ENCODE results near the gene USP48.

USP48 gene

GRCh38 chr1:21665711-21666575, 117.0 kb downstream of the USP48 start:
- DNase-seq, result no peak

DNA sequence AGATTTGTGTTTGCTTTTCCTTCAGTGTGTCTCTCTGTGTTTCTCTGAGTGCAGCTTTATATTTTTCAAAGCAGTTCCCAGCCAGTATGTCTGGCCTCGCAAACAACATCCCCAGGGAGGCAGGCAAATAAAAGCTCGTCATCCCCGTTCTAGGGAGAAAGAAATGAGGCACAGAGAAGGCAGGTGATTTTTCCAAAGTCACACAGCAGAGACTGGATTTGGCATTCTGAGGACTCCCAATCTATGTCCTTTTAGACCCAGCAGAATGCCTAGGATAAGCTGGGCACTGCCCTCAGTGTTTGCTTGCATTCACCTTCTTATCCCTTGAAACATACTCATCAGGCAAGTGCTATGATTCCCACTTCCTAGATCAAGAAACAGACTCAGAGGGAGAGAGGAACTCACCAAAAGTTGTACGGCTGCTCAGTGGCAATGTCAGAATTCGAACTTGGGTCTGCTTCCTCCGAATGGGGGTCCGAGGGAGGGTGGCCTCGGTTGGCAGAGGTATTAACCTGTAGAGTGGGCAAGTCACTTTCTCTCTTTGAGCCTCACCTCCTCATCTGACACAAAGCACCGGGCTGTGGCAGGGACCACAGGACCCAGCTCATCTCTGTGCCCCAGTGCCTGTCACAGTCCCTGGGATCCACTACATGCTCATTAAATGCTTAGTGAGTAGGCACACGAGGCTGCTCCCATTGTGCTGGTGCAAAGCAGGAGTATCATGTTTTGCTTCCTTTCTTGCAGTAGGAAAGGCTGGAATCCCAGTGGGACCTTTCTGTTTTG, 118.0 kb downstream of the USP48 start:
- no peak for DNase-seq

DNA sequence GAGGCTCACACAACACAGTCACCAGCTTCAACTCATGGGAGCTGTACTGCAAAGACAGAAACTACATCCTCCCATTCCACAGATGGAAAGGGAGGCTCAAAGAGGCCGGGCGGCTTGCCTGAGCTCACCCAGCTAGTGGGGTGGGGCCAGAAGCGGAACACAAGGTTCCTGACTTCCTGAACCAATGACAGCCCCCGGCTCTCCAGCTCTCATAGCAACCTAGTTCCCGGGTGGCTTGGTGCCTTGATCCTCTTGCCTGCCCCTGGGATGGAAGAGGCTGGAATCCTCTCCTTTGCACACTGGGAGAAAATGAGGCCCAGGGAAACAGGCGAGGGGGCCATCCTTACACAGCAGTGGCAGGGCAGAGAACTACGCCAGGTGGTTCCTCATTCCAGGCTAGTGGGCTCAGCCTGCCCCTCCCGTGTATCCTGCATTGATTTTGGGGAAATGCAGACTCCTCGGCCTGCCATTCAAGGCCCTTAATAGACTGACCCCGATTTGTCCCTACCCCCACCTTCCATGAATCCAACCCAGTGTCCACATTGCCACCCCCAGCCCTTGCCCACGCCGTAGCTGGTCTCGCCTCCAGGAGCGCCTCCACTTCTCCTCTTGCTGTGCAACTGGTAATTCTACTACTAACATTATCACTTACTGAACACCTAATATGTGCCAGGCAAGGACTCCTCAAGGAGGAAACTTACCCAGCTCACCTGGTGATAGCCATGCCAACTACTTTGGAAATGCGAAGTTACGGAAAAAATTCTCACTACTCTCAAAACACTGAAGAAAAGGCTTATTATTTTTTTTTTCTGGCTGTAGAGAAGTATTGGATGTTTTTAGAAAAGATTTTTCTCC, 118.8 kb downstream of the USP48 start:
- DNase-seq, result no peak

DNA sequence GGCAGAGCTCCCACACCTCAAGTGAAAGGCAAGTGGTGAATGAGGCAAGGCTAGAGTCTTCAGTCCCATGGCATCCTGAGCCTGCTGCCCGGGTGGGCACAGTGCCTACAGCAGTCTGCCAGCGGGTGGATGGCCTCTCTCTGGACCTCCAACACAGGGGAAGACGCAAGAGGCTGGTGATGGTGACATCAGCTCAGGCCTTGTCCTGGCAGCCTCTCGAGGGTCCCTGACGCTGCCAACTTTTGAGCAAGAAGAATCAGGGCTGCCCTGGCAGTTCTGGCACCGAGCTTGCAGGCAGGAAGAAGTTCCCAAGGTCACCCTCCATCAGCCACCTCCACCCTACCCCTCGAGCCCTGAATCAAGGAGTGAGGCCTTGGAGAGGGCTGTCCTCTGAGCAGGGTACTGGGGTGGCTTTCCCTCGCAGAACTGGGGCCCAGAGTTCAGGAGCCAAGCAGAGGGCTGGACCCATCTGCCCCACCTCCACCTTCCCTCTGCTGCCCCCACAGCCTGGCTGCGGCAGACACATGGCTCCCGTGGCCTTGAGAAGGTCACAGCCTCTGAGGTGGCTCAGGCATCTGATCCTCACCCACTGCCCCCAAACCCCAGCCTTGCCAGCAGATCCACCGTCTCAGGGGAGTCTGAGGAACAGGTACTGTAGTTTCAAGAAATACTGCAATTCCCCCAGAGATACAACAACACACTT, 119.5 kb downstream of the USP48 start:
- DNase-seq, result no peak

GRCh38 chr1:21662426-21663247, 120.3 kb downstream of the USP48 start:
- DNase-seq, result no peak

GRCh38 chr1:21661886-21662285, 121.1 kb downstream of the USP48 start:
- DNase-seq, result no peak

DNA sequence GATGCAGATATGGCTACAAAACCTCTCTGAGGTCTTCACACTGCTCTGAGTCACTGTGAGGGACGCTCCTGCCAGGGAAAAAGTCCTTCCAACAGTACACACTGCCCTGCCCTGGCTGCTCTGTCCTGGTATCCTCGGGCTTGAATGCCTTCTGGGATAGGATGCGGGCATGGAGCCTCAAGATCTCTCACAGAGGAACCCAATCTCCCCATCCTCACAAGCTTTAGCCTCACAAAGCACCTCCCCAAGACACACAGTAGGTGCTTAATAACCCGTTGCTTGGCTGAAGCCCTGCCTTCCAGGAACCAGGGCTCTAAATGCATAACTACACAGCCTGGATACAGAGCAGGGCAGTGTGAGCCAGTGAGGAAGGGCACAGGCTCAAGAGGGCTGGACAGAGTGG, 123.0 kb downstream of the USP48 start:
- DNase-seq, result no peak

- no peak for DNase-seq
Measured at GRCh38 chr1:21659099-21659923, 123.6 kb downstream of the USP48 start.

- no peak for DNase-seq
Measured at GRCh38 chr1:21657456-21658190, 125.3 kb downstream of the USP48 start.

DNA sequence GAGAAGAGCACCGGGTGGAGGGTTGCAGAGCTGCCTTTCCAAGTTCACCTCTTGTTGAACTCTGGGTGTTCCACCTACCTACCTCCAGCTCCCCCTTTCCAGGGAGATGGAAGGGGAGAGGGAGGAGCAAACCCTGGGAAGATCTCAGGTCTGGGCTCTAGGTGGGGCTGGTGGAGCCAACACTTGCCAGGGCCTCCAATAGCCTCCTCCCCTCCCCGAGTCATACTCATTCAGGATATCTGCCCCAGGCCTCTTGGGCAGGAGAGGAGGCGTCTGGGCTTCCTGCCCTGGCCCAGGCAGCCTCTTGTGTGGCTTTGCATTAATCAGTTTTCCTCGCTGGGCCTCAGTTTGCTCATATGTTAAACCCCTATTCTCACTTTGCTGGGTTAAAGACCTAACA, 127.2 kb downstream of the USP48 start:
- peak; percentile 14 for DNase-seq

DNA sequence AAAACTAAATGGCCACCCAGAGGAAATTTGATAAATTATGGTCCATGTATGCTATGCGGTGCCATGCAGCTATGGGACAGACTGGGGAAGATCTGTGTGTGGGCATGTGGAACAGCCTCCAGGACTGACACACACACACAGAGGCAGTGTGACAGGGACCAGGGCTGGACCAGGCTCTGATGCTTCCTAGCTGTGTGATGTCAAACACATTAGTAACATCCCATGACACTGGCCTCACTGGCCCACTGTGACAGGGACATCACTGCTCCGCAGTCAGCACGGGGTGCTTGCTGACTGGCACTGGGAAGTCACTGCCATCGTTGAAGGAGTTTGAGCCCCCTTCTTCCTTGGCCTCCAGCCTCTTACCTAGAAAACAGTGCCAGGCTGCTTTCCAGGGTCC, 127.7 kb downstream of the USP48 start:
- DNase-seq, result no peak

DNA sequence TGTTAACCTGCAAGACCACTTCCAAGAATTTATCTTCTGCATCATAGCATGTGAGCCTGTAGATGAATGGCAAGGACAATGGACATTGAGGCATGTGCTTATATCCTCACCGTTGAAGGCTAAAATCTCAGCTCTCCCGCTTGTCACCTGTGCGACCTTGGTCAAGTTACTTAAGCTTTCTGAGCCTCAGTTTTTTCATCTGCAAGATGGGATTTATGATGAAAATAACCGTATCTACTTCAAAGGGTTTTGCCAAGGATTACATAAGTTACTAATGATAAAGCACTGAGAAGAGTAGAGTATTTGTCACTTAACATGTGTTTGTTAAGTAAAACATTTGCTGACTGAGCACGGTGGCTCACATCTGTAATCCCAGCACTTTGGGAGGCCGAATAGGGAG, 128.7 kb downstream of the USP48 start:
- DNase-seq, result no peak

GRCh38 chr1:21653744-21654100, 129.2 kb downstream of the USP48 start:
- DNase-seq, result no peak

DNA sequence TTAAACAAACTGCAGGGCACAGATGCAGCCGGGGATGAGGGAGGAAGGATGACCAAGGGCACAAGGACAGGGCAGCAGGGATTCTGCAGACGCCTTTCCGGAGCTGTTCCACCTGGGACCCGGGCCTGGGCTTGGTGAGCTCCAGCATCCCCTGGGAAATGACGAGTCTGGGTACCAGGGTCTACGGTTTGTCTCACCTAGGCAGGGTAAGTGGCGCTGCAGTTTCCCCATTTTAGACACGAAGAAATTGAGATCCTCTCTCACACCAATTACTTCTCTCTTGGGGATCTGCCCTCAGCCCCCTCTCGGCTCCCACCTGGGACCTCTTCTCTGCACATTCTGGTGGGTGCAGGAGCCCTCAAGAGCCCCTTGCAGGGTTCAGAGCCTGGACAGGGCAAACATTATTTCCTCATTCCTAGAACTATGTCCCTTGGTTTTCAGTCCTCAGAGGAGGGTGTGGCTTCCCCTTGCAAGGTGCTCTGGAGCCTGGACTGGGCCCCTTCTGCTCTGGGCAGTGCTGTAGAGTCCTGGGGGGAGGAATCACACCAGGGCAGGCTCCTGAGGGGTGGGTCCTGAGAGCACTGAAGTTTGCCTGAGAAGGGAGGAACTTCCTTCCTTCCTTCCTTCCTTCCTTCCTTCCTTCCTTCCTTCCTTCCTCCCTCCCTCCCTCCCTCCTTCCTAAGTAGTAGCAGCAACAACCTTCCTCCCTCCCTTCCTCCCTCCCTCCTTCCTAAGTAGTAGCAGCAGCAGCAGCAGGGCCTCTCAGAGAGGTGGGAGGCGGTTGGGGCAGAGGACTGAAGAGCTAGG, 129.8 kb downstream of the USP48 start:
- no peak for DNase-seq

- DNase-seq, result no peak
Measured at GRCh38 chr1:21652101-21652936, 130.6 kb downstream of the USP48 start.

DNA sequence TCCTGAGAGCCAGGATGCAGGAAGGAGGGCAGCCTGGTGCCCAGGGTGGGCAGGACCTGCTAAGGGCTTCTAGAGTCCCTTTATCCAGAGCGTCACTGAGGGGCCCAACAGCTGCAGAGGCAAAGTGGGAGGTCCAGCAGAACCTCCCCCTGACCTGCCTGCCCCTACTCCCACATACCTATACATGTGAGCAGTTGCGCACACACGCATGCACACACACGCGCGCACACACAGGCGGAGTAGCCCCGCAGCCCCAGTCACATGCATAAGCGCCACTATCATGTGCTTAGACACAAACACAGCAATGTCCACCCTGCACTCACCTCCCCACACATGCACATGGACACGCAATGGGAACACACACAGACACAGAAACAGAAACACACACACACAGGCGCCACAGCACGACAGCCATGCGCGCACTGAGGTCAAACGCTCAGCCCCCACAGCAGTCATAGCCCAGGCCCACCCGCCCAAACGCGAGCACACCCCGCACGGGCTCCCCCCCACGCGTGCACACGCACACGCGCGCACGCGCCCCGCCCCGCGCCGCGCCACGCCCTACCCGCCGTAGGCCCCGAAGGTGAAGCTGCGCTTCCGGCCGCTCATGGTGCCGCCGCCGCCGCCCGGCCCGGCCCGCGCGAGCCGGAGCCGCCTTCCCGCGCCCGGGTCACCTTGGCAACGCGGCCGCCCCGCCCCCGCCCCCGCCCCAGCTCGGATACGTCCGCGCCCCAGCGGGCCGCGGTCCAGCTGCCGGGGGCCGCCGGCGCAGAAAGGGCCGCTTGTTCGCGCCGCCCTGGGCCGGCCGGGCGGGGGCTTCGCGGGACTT, 131.5 kb downstream of the USP48 start:
- no peak for DNase-seq

GRCh38 chr1:21650400-21650799, 132.5 kb downstream of the USP48 start:
- DNase-seq, result no peak
